KOPT-K1 (cell line): ENCODE data around the gene NUBPL.
"Not testable (repeated sequence)": the region's sequence is repeated elsewhere in the genome, so short reads cannot be mapped to it uniquely, and the experiment has no call there.

Source experiments
- H3K27ac ChIP-seq: fragments of 200-600 bp; sonication (generic); 2 replicates; pipeline ENCODE4 v1.5.1; 2016; ENCODE audit warnings: antibody characterized with exemption, mild to moderate bottlenecking, low read depth, low read length; ENCODE audit not compliant: poor library complexity, severe bottlenecking
- H3K36me3 ChIP-seq: fragments of 200-600 bp; sonication (generic); 2 replicates; pipeline ENCODE4 v1.5.1; 2017; ENCODE audit warnings: antibody characterized with exemption, mild to moderate bottlenecking, low read length, moderate library complexity; ENCODE audit not compliant: insufficient read depth
- H3K9me3 ChIP-seq: fragments of 200-600 bp; sonication (generic); 2 replicates; pipeline ENCODE4 v1.5.1; 2017; ENCODE audit warnings: antibody characterized with exemption, low read length, mild to moderate bottlenecking; ENCODE audit not compliant: insufficient read depth, poor library complexity, severe bottlenecking

The NUBPL gene

GRCh38 chr14:31596342-31597095, 35.3 kb downstream of the NUBPL start:
- Histone ChIP-seq H3K36me3 (peaks cover 6% of the 10 kb centered on the region; the same call in 1 of the 2 replicates), H3K27ac (no peak overlapping the region), H3K9me3 (no peaks in the 10 kb centered on the region)

GRCh38 chr14:31605702-31606101, 44.5 kb downstream of the NUBPL start:
- H3K9me3 ChIP-seq: no peaks in the 10 kb centered on the region
- H3K36me3 ChIP-seq: peaks cover 4% of the 10 kb centered on the region; the same call in 1 of the 2 replicates
- H3K27ac ChIP-seq: no peak overlapping the region

GRCh38 chr14:31611778-31612433, 50.7 kb downstream of the NUBPL start:
- H3K9me3 ChIP-seq: no peaks in the 10 kb centered on the region
- no peaks in the 10 kb centered on the region for H3K36me3 ChIP-seq
- H3K27ac ChIP-seq: no peak overlapping the region

GRCh38 chr14:31613188-31613587, 52.0 kb downstream of the NUBPL start:
- no peaks in the 10 kb centered on the region for H3K36me3 ChIP-seq
- H3K27ac ChIP-seq: no peak overlapping the region
- no peaks in the 10 kb centered on the region for H3K9me3 ChIP-seq

GRCh38 chr14:31618884-31619283, 57.7 kb downstream of the NUBPL start:
- H3K36me3 ChIP-seq, H3K27ac ChIP-seq: not testable (repeated sequence)
- peaks cover 42% of the 10 kb centered on the region for H3K9me3 ChIP-seq

- no peak overlapping the region for H3K27ac ChIP-seq
- H3K36me3 ChIP-seq: no peaks in the 10 kb centered on the region; the same call in 1 of the 2 replicates
- peaks cover 42% of the 10 kb centered on the region for H3K9me3 ChIP-seq
These were observed 58.2 kb downstream of the NUBPL start for GRCh38 chr14:31619440-31619839.

GRCh38 chr14:31620898-31621297, 59.7 kb downstream of the NUBPL start:
- H3K9me3 ChIP-seq: peaks cover 42% of the 10 kb centered on the region
- not testable (repeated sequence) for H3K36me3 ChIP-seq, H3K27ac ChIP-seq

GRCh38 chr14:31622060-31622459, 60.9 kb downstream of the NUBPL start:
- H3K36me3 ChIP-seq: no peaks in the 10 kb centered on the region; the same call in 1 of the 2 replicates
- H3K9me3 ChIP-seq: peaks cover 42% of the 10 kb centered on the region
- H3K27ac ChIP-seq: no peak overlapping the region

GRCh38 chr14:31652900-31653299, 91.7 kb downstream of the NUBPL start:
- peaks cover 26% of the 10 kb centered on the region for H3K9me3 ChIP-seq
- H3K27ac ChIP-seq: not testable (repeated sequence)

GRCh38 chr14:31657917-31658316, 96.7 kb downstream of the NUBPL start:
- peaks cover 14% of the 10 kb centered on the region for H3K9me3 ChIP-seq
- no peaks in the 10 kb centered on the region for H3K36me3 ChIP-seq
- H3K27ac ChIP-seq: no peak overlapping the region

More at GRCh38 chr14:31652900-31653299, 91.7 kb downstream of the NUBPL start:
- not testable (repeated sequence) for H3K36me3 ChIP-seq

GRCh38 chr14:31659278-31659677, 98.1 kb downstream of the NUBPL start:
- no peaks in the 10 kb centered on the region for H3K36me3 ChIP-seq
- H3K27ac ChIP-seq: no peak overlapping the region
- H3K9me3 ChIP-seq: peaks cover under 1% of the 10 kb centered on the region

GRCh38 chr14:31660191-31660590, 99.0 kb downstream of the NUBPL start:
- Histone ChIP-seq H3K9me3 (no peaks in the 10 kb centered on the region), H3K36me3 (no peaks in the 10 kb centered on the region), H3K27ac (no peak overlapping the region)

GRCh38 chr14:31660728-31661127, 99.5 kb downstream of the NUBPL start:
- H3K36me3 ChIP-seq: no peaks in the 10 kb centered on the region
- no peaks in the 10 kb centered on the region for H3K9me3 ChIP-seq
- H3K27ac ChIP-seq: no peak overlapping the region

GRCh38 chr14:31668348-31668747, 107.1 kb downstream of the NUBPL start:
- H3K36me3 ChIP-seq: no peaks in the 10 kb centered on the region
- H3K9me3 ChIP-seq: peaks cover 7% of the 10 kb centered on the region
- no peak overlapping the region for H3K27ac ChIP-seq

- Histone ChIP-seq H3K36me3 (no peaks in the 10 kb centered on the region), H3K27ac (no peak overlapping the region), H3K9me3 (peaks cover 7% of the 10 kb centered on the region)
These were observed 111.5 kb downstream of the NUBPL start for GRCh38 chr14:31672709-31673108.

- Histone ChIP-seq H3K9me3 (no peaks in the 10 kb centered on the region), H3K27ac (no peak overlapping the region), H3K36me3 (no peaks in the 10 kb centered on the region)
These were observed 115.8 kb downstream of the NUBPL start for GRCh38 chr14:31677052-31677451.
